Activated naive CD4-positive, alpha-beta T cell treated with anti-CD3 and anti-CD28 coated beads, Interleukin-2, amount 50 U/mL, for 24 hours (primary cell): ENCODE measurements around the gene ST6GAL1.

Experiments
- H3K27ac Mint-ChIP-seq: one replicate; pipeline ENCODE4 v1.8.0; 2021; ENCODE audit warnings: mild to moderate bottlenecking, mixed read lengths
- H3K27me3 Mint-ChIP-seq: one replicate; pipeline ENCODE4 v1.8.0; 2021; ENCODE audit warnings: mixed read lengths
- H3K36me3 Mint-ChIP-seq: one replicate; pipeline ENCODE4 v1.8.0; 2021; ENCODE audit warnings: mixed read lengths
- H3K4me1 Mint-ChIP-seq: one replicate; pipeline ENCODE4 v1.8.0; 2021; ENCODE audit warnings: mixed read lengths
- H3K4me3 Mint-ChIP-seq: one replicate; pipeline ENCODE4 v1.8.0; 2021; ENCODE audit warnings: mild to moderate bottlenecking, mixed read lengths
- H3K9me3 Mint-ChIP-seq: one replicate; pipeline ENCODE4 v1.8.0; 2021; ENCODE audit warnings: mixed read lengths

ST6GAL1 gene

DNA sequence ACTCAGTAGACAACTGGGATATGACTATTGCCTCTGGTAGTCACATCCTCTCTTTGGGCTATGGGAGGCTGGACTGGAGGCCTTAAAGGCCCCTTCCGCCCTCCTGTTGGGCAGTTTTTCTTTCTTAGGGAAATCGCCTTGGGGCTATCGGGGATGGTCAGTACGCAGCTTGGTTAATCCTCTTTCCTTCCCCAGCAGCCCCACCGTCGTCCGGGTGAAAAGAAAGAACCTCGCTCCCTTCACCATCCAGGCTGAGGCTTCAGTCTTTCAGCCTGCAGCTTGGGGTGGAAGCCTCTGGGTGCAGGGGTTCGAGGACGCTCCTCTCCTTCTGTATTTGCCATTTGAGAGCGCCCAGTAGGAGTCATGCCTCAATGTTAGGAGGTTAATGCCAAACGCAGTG, 641 bp upstream of the ST6GAL1 start:
- H3K4me3 Mint-ChIP-seq = peak overlapping the region; percentile 93

DNA sequence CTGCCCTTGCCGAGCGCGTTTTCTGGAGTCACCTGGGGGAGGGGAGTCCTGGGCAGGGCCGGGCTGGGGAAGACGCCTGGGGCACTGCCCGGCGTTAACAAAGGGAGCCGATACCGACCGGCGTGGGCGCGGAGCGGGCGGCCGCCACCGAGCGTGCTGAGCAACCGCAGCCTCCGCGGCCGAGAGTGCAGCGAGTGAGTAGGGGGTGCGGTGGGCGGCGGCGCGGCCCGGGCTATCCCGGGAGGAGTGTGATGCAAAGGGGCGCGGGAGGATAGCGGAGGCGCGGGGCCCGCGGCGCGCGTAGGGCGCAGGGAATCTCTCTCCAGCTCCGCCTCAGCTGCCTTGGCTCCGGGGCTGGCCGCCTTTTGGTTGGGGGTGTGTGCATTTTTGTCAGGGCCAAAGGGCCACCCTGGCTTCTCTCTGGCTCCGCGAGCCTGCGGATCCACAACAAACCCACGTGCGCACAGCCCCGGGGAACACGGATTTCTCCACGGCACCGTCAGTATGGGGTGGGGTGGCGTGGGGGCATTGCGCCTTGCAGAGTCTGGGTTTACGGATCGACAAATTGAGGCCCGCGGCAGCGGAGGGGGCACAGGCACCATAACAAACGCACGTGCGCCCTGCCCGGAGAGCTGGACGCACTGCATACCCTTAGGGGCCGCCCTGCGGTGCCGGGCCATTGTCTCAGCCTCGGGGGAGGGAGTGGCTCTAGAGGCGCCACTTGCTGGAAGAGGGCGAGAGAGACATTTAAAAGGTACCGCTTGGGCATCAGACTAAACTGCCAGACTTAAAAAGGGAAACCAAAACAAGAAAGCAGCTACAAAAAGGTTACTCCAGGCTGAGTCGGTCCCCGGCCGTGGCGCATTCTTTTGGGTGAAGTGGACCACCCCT, 560 bp downstream of the ST6GAL1 start:
- no peaks in the 10 kb centered on the region for H3K9me3 Mint-ChIP-seq
- H3K27ac Mint-ChIP-seq = peak overlapping the region; percentile 94
- no peaks in the 10 kb centered on the region for H3K27me3 Mint-ChIP-seq
- H3K4me1 Mint-ChIP-seq = peaks cover 43% of the 10 kb centered on the region
- H3K36me3 Mint-ChIP-seq = peaks cover 8% of the 10 kb centered on the region
- peak overlapping the region; percentile 93 for H3K4me3 Mint-ChIP-seq

More for the DNA sequence above, 641 bp upstream of the ST6GAL1 start:
- H3K36me3 Mint-ChIP-seq = peaks cover 3% of the 10 kb centered on the region
- H3K27me3 Mint-ChIP-seq = no peaks in the 10 kb centered on the region
- no peaks in the 10 kb centered on the region for H3K9me3 Mint-ChIP-seq
- H3K27ac Mint-ChIP-seq = no peak overlapping the region
- peaks cover 35% of the 10 kb centered on the region for H3K4me1 Mint-ChIP-seq

DNA sequence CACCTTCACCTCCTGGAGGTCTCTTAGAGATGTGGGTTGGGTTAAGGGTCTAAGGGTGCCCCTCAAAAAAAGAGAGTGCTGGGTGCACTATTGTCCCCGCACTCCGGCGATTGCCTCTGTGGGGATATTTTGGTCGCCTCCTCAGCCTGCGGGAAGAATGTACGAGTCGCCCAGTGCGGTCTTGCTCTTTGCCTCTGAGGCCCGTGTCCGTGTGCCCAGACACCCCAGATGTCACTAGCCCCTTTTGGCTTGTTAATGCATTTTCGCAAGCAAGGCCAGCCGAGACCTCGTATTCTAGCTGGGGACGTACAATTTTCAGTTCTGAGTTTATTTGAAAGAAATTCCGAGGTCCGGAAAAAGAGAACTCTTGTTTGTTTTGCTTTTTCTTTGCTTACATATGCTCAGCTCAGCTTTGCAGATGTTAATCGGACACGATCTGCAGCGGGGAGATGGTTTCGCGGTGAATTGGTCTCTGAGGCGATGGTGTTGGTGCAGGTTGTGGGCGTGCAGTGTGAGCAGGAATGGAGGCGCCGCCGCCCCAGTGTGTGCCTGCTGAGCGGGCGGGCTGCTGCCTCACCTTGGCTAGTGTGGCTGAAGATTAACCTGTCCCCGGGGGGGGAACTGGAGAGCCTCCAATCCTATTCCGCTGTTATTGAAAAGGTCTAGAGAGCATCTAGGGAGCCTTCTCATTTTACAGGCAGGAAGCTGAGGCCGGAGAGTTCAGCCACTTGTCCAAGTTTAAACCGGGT, 1.4 kb downstream of the ST6GAL1 start:
- Mint-ChIP-seq H3K27ac (peak overlapping the region; percentile 94), H3K4me3 (peak overlapping the region; percentile 93), H3K27me3 (no peaks in the 10 kb centered on the region), H3K9me3 (no peaks in the 10 kb centered on the region), H3K4me1 (peaks cover 43% of the 10 kb centered on the region), H3K36me3 (peaks cover 8% of the 10 kb centered on the region)

DNA sequence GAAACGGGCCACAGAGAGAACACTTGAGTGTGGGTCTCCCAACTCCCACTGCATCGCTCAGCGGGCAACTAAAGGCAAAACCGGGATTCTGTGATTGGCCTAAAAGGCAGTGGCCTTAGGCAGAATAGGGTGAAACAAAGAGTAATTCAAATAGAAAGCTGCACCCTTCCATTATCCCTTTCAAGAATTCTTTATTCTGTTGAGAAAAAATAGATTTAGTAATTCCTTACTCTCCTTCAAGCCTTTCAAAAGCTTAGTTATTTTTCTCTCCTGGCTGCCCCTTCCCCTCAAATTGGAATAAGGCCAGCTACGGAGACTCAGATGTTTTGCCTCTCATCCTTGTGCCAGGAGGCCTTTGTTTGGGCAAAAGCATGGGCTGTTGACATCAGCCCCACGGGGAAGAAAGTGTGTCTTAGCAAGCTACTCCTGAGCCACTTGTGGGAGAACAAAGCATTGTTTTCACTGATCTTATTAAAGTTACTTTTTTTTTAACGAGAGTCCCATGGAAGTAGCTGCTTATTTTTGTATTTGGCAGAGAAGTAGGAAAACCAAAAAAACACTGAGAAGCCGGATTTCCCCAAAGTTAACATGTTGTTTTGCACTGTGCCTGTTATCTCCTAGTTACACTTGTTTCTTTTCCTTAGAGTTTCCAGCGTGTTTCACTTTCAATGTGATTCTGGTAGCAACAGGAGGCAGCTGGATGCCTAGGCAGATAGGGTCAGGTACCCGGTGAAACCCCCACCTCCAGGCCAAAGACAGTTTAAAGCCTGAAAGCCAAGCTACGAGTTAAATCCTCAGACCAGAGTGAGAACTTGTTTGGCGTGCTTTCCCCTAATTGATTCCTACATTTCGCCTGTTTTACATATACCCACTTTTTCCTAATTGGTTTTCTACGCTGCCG, 2.2 kb downstream of the ST6GAL1 start:
- H3K4me3 Mint-ChIP-seq = peak overlapping the region; percentile 93
- H3K27me3 Mint-ChIP-seq = no peaks in the 10 kb centered on the region
- peaks cover 48% of the 10 kb centered on the region for H3K4me1 Mint-ChIP-seq
- no peaks in the 10 kb centered on the region for H3K9me3 Mint-ChIP-seq
- peaks cover 13% of the 10 kb centered on the region for H3K36me3 Mint-ChIP-seq
- H3K27ac Mint-ChIP-seq = peak overlapping the region; percentile 94

- Mint-ChIP-seq H3K9me3 (no peaks in the 10 kb centered on the region), H3K27me3 (no peaks in the 10 kb centered on the region), H3K36me3 (peaks cover 15% of the 10 kb centered on the region), H3K27ac (no peak overlapping the region), H3K4me3 (no peak overlapping the region), H3K4me1 (peaks cover 56% of the 10 kb centered on the region)
Measured at GRCh38 chr3:186933816-186934215, 3.5 kb downstream of the ST6GAL1 start.

- Mint-ChIP-seq H3K4me3 (no peak overlapping the region), H3K36me3 (peaks cover 15% of the 10 kb centered on the region), H3K4me1 (peaks cover 59% of the 10 kb centered on the region), H3K9me3 (no peaks in the 10 kb centered on the region), H3K27ac (no peak overlapping the region), H3K27me3 (no peaks in the 10 kb centered on the region)
Measured at GRCh38 chr3:186935133-186935532, 4.8 kb downstream of the ST6GAL1 start.

GRCh38 chr3:186937017-186937875, 6.9 kb downstream of the ST6GAL1 start:
- Mint-ChIP-seq H3K9me3 (no peaks in the 10 kb centered on the region), H3K36me3 (peaks cover 21% of the 10 kb centered on the region), H3K27me3 (no peaks in the 10 kb centered on the region), H3K27ac (peak overlapping the region; percentile 17), H3K4me1 (peaks cover 64% of the 10 kb centered on the region), H3K4me3 (no peak overlapping the region)

DNA sequence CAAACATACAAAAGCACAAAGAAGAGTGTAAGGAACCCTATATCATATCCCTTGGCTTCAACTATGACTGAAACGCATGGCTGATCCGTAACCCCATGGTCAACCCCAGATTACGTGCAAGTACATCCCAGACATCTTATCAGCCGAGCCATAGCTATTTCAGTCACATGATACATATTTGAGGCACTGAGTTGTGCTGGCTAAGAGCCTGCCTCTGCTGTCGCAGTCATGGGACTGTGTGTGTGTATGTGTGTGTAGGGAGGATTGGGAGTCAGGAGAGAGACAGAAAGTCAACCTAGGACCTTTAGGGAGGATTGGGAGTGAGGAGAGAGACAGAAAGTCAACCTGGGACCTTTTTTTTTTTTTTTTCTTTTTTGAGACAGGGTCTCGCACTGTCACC, 8.4 kb downstream of the ST6GAL1 start:
- H3K27me3 Mint-ChIP-seq = no peaks in the 10 kb centered on the region
- no peak overlapping the region for H3K4me3 Mint-ChIP-seq
- H3K4me1 Mint-ChIP-seq = peaks cover 58% of the 10 kb centered on the region
- peaks cover 26% of the 10 kb centered on the region for H3K36me3 Mint-ChIP-seq
- H3K27ac Mint-ChIP-seq = no peak overlapping the region
- no peaks in the 10 kb centered on the region for H3K9me3 Mint-ChIP-seq

DNA sequence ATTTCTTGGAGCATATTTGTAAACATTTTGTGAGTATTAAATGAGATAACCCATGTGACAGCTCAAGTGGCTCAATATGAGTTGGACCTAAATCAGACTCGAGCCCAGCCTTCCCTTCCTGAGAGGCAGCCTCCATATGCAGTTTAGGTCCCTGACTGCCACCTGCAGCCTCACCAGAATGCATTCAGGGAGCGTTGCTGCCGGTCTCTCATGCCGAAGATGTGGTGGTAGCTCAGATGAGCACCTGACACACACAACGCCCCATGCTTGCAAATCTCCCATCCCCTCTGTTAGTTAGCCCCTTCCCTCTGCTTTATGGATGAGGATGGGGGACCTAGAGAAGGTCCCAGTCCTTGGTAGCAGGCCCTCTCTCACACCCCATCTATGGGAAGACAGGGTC, 9.2 kb downstream of the ST6GAL1 start:
- Mint-ChIP-seq H3K27ac (no peak overlapping the region), H3K27me3 (no peaks in the 10 kb centered on the region)

DNA sequence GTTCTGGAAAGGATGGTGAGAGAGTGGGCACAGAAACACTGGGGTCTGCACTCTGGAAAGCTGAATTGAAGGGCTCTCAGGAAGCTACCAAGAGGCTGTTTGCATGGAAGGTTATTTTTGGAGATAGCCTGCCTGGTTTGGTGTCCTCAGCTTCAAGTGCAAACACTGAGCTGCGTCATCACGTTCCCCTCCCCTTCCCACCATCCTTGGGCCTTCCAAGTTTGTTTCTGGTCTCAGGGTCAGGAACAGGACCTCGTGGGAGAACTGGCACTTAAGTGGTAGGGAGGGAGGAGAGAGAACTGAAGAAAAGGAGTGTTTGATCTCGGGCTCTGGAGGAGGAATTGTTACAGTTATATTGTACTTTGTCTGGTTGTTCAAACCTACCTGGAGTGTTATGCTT, 10.6 kb downstream of the ST6GAL1 start:
- H3K27me3 Mint-ChIP-seq = no peaks in the 10 kb centered on the region
- H3K36me3 Mint-ChIP-seq = peaks cover 32% of the 10 kb centered on the region
- H3K4me1 Mint-ChIP-seq = peaks cover 55% of the 10 kb centered on the region
- H3K27ac Mint-ChIP-seq = no peak overlapping the region
- no peak overlapping the region for H3K4me3 Mint-ChIP-seq
- no peaks in the 10 kb centered on the region for H3K9me3 Mint-ChIP-seq

More for the DNA sequence above, 9.2 kb downstream of the ST6GAL1 start:
- Mint-ChIP-seq H3K9me3 (no peaks in the 10 kb centered on the region), H3K36me3 (peaks cover 34% of the 10 kb centered on the region), H3K4me3 (no peak overlapping the region), H3K4me1 (peaks cover 59% of the 10 kb centered on the region)

GRCh38 chr3:186942168-186942567, 11.8 kb downstream of the ST6GAL1 start:
- H3K9me3 Mint-ChIP-seq = no peaks in the 10 kb centered on the region
- H3K27ac Mint-ChIP-seq = no peak overlapping the region
- peaks cover 63% of the 10 kb centered on the region for H3K4me1 Mint-ChIP-seq
- peaks cover 39% of the 10 kb centered on the region for H3K36me3 Mint-ChIP-seq
- no peaks in the 10 kb centered on the region for H3K27me3 Mint-ChIP-seq
- no peak overlapping the region for H3K4me3 Mint-ChIP-seq

DNA sequence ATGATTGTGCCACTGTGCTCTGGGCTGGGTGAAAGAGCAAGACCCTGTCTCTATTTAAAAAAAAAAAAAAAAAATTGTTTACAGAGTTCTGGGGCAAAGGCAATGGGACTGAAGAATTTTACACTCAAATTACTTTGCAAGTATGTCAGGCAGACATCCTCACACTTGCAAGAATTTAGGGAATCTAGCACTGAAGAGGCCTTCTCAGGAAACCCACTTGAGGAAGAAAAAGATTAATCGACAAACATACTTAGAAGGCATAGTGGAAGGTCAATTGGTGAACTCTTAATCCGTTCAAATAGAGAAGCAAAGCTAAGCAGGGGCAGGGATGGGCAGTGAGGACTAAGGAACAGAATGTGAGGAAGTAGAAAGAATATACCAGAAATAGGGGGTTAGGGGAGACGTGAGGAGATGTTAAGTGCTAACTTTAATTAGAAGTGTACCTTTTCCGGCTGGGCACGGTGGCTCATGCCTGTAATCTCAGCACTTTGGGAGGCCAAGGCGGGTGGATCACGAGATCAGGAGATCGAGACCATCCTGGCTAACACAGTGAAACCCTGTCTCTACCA, 15.0 kb downstream of the ST6GAL1 start:
- Mint-ChIP-seq H3K27ac (no peak overlapping the region), H3K36me3 (peaks cover 38% of the 10 kb centered on the region), H3K9me3 (no peaks in the 10 kb centered on the region), H3K27me3 (no peaks in the 10 kb centered on the region), H3K4me3 (no peak overlapping the region), H3K4me1 (peaks cover 68% of the 10 kb centered on the region)

DNA sequence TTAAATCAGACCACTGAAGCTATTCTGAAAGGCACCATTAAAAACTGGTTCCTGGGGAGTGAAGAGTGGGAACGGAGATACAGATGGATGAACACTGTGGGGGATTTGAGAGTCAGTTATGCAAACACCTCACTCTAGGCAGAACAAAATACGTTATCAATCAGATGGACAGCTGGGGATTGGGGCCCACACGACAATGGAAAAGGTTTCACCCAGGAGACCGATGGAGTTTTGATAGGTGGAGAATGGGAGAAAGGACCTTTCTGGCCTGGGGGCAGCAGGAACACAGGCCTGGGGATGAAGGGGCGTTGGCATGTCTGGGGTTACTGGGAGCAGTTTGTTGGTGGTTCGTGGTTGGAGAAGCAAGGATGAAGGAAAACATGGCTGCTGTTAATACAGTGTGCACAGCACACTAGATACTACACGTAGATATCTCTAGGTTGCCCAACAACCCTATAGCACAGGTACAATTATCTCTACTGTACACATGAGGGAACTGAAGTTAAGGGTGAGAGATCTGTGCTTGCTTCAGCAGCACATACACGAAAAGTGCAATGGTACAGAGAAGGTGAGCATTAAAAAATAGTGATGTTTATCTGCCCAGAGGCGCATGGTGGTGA, 16.5 kb downstream of the ST6GAL1 start:
- Mint-ChIP-seq H3K9me3 (no peaks in the 10 kb centered on the region), H3K27ac (peak overlapping the region; percentile 65), H3K4me1 (peaks cover 66% of the 10 kb centered on the region), H3K36me3 (peaks cover 38% of the 10 kb centered on the region), H3K4me3 (no peak overlapping the region), H3K27me3 (no peaks in the 10 kb centered on the region)
